SKM-1 treated with dmso at 0.1 percent for 144 hours (cell line): ENCODE data around the gene RFX1.
"Not testable (repeated sequence)": the region's sequence is repeated elsewhere in the genome, so short reads cannot be mapped to it uniquely, and the experiment has no call there.

Source experiments
- DNase-seq: peaks from one replicate; lab custom pipeline; 2025; ENCODE audit not compliant: unreplicated experiment; lab: John Stamatoyannopoulos, UW

The RFX1 gene

DNA sequence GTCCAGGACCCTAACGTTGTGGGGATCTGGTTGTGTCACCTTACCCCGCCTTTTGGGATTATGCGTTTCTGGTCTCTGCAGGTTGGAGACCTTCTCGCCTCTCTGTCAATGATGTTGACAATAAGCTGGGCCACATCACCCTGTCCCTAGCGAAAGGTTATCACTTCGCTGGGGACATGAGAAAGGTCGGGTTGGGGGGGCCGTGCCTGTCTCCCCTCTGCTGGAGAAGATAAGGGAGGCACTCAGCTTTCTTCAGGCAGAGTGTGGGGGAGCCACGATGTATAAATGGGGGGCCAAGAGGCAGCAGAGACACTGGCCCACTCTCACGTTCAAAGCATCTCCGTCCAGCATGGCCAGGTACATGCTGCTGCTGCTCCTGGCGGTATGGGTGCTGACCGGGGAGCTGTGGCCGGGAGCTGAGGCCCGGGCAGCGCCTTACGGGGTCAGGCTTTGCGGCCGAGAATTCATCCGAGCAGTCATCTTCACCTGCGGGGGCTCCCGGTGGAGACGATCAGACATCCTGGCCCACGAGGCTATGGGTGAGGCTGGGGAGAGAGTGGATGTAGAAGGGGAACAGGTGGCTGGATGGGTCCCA is 21.8 kb upstream of the RFX1 start, which contains the start of gene RLN3:
RLN3 (plus strand) TSS at position 293 of the 595 bp plus-strand sequence; CDS start at position 350, 57 bp downstream.
- DNase-seq = no peak

DNA sequence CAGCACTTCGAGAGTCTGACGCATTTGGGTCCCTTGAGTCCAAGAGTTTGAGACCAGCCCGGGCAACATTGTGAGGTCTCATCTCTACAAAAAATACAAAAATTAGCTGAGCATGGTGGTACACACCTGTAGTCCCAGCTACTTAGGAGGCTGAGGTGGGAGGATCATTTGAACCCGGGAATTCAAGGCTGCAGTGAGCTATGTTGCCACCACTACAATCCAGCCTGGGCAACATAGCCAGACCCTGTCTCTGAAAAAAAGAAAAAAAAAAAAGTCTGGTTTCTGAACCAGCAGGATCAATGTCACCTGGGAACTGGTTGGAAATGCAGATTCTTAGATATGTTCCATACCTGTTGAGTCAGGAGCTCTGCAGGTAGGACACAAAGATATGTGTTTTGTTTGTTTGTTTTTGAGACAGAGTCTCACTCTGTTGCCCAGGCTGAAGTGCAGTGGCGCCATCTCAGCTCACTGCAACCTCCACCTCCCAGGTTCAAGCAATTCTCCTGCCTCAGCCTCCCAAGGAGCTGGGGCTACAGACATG is 20.6 kb upstream of the RFX1 start:
- not testable (repeated sequence) for DNase-seq

DNA sequence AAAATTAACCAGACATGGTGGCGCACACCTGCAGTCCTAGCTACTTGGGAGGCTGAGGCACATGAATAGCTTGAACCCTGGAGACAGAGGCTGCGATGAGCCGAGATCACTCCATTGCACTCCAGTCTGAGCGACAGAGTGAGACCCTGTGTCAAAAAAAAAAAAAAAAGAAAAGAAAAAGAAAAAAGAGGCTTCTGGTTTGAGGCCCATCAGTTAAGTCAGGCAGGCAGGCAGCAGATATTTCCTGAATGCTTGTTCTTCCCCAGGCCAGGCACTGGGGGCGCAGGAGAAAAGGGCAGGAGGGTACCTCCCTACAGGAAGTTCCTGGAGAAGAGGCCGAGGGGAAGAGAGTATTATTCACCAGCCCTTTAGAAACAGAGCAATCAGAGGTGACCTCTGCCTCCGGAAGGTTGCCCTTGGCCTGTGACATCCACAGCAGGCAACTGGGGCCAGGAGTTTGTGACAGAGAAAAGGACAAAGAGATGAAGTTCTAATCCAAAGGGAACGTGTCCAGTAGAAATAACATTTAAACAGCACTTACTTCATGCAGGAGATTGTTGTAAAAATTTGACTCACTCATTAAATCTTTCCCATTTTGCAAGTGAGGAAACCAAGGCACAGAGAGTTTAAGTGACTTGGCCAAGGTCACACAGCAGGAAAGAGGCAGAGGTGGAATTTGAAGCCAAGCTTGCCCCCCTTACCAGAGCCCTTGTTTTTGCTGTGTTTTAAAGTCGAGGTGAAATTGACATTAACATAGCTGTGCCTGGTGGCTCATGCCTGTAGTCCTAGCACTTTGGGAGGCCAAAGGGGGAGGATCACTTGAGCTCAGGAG is 17.5 kb upstream of the RFX1 start:
- DNase-seq = peak; percentile 88

GRCh38 chr19:14022469-14022868 is 16.3 kb upstream of the RFX1 start:
- no peak for DNase-seq

DNA sequence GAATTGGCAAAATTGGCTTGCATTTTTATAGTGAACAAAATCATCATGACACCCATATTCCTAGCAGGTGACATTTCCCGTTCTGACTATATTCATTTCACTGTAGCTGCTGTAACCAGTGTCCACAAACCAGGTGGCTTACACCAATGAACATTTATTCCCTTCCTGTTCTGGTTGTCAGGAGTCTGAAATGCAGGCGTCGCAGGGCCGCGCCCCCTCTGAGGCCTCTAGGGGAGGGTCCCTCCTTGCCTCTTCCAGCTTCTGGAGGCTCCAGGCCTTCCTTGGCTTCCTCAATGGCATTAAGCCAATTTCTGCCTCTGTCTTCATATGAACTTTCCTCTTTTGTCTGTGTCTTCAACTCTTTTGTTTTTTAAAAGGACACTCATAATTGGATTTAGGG is 15.4 kb upstream of the RFX1 start:
- DNase-seq = no peak

DNA sequence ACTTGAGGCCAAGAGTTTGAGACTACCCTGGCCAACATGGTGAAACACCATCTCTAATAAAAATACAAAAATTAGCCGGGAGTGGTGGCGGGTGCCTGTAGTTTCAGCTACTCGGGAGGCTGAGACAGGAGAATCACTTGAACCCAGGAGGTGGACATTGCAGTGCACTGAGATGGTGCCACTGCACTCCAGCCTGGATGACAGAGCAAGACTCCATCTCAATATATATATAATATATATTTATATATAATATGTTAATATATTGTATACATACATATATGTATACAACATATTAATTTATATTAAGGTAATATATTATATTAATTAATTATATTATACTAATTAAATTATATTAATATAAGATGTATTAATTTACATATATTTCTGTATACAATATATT is 13.6 kb upstream of the RFX1 start:
- not testable (repeated sequence) for DNase-seq

DNA sequence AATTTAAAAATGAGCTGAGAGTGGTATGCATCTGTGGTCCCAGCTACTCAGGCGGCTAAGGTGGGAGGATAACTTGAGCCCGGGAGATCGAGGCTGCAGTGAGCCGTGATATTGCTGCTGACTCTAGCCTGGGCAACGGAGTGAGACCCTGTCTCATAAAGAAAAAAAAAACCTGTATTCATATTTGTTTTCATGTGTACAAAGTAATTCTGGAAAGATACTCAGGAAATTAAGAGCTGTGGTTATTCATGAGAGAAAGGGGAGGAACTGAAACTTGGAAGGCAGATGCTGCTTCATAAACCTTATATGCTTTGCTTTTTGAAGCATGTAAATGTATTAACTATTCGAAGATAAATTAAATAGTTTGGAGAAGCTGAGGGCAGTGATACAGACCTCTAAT is 13.0 kb upstream of the RFX1 start:
- no peak for DNase-seq

- no peak for DNase-seq
Observed at GRCh38 chr19:14015524-14016035, 9.5 kb upstream of the RFX1 start.

GRCh38 chr19:14012378-14012915 is 6.3 kb upstream of the RFX1 start:
- DNase-seq = no peak

DNA sequence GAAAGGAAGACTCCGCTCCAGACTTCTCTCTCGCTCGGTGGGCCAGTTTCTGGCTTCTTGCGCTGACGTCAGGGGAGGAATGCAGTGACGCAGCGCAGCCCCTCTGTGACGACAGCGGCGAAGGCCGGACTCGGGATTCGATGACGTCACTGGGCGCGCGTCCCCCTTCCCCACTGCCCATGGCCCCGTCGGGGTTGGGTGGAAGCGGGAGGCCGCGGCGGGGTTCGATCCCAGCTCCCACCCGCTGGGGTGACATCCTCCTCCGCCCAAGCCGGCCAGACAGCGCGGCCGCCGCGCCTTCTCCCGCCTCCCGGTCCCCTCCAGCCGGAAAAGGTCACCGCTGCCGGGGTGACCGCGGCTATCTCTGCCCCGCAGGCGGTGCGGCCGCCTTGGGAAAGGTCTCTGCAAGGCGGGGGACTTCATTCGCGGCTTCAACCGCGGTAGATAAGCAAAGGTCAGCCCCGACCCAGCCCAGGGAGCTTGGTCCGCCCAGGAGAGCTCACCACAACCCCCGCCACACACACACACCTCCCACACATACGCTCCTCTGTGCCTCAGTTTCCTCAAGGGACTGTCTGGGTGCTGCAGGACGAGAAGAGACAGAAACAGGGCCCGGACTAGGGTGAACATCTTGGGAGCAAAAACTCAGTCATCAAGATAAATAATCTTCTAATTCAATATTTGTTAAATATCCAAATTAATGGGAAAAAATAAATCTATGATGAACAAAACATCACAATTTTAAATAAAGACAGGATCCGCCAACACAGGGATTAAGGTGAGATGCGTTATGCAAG is 844 bp upstream of the RFX1 start:
- DNase-seq = no peak

DNA sequence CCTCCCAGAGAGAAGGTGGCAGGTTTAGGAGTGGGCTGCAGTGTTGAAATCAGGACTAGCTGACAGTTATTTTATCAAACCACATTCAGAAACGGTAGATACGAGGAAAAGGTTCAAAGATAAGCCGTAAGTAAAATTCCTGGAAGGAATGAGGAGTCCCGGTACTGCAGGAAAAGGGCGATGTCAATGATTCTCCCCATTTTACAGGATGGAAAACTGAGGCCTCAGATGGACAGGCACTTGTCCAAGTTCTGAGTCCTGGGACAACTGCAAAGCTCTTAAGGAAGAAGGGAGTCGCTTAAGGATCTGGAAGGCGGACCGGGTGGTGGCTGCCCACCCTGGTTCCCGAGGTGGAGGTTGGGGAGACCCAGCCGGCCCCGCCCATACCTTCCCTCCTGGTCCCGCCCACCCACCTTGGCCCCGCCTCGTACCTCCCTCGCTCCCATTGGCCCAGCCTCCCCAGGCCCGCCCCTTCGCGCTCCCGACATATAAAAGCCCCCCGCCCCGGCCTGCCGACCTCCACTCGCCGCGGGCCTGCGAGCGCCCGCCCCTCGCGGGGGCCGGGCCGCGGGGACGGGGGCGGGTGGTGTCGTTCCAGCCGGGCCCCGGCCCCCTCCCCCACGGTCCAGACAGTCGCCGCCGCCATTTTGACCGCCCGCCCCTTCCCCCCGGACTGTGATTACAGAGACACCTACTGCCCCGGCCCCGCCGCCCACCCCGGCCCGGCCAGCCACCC is 603 bp downstream of the RFX1 start:
- peak; percentile 48 for DNase-seq

GRCh38 chr19:14004619-14005348 is 1.3 kb downstream of the RFX1 start:
- DNase-seq = peak; percentile 82

- DNase-seq = no peak
Observed at GRCh38 chr19:14003251-14004055, 2.7 kb downstream of the RFX1 start.

DNA sequence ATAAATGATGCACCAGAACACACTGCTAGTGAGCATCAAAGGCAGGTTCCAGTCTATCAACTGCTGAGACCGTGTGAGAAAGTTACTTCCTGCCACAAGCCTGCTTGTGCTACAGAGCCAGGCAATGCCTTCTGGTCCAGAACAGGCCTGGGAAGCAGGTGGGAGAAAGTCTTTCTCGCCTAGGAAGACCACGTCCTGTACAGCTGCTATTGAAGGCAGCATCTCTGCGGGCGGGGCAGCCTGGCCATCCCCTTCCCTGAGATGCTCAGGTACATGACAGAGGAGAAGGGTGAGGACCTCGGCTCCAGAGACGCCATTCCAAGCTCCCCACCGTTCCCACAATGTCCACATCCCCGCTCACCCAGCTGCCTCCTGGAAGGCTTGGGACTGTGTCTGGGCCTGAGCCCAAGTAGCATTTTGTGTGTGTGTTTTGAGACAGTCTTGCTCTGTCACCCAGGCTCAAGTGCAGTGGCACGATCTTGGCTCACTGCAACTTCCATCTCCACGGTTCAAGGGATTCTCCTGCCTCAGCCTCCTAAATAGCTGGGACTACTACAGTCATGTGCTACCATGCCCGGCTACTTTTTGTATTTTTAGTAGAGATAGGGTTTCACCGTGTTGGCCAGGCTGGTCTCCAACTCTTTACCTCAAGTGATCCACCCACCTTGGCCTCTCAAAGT is 3.4 kb downstream of the RFX1 start:
- DNase-seq = no peak

DNA sequence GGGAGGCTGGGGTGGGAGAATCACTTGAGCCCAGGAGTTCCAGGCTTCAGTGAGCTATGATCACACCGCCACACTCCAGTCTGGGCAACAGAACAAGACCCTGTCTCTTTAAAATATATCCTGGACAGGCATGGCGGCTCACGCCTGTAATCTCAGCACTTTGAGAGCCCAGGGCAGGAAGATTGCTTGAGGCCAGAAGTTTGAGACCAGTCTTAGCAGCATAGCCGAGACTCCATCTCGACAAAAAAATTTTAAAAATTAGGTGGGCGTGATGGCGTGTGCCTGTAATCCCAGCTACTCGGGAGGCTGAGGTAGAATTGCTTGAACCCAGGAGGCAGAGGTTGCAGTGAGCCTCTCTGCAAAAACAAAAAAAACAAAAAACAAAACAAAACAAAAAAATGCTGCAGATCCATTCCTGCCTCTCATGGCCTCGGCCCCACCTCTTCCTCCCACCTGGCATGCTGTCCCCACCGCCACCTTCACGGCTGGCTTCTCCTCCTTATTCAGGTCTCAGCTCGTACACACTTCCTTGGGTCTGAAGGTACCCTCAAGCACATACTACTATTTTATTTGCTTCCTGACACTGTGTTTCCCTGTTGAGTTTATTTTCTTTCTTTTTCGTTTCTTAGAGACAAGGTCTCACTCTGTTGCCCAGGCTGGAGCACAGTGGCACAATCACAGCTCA is 5.3 kb downstream of the RFX1 start:
- no peak for DNase-seq

- DNase-seq = no peak
Observed at GRCh38 chr19:13999085-13999484, 7.0 kb downstream of the RFX1 start.

- no peak for DNase-seq
Observed at GRCh38 chr19:13998426-13998825, 7.7 kb downstream of the RFX1 start.

DNA sequence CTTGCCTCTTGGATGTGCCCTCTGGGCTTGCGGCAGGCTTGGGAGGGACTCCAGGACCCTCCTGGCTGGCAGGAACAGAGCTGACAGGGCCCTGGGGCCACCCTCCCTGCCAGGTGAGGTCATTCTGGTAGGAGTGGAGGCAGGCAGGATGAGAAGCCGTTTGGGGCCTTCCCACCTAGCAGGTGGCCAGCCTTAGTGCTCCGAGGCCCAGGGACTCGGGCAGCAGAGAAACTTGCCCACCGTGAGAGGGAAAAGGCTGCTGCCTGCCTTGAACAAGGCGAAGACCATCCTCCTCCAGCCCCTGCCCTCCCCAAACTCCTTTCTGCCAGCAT is 8.5 kb downstream of the RFX1 start:
- DNase-seq = no peak
